AG04449 (cell line): ENCODE results near the gene TUT1.
A peak's percentile ranks its signal among the peaks of the same experiment; 100 is the strongest.
"Not testable (repeated sequence)": the region's sequence is repeated elsewhere in the genome, so short reads cannot be mapped to it uniquely, and the experiment has no call there.

Source experiments
- CTCF ChIA-PET: fragments of 350-600 bp; formaldehyde crosslinking; extraction: SDS; loops from one replicate; lab custom pipeline; 2021; ENCODE audit warnings: antibody characterized with exemption; lab: Yijun Ruan, JAX
- POLR2A ChIA-PET: fragments of 400-600, 350-600 bp; formaldehyde crosslinking; extraction: SDS; loops from one replicate; lab custom pipeline; 2020; ENCODE audit warnings: antibody characterized with exemption, inconsistent platforms; lab: Yijun Ruan, JAX
- DNase-seq: peaks from one replicate; pipeline ENCODE4 v3.0.0-alpha.2; 2010; ENCODE audit warnings: low read depth, low spot score
- H3K4me3 ChIP-seq: 2 replicates; pipeline ENCODE4 v1.5.1; 2011; ENCODE audit warnings: low read depth, mild to moderate bottlenecking, control low read depth, low read length
- CTCF ChIP-seq: IDR thresholded peaks from one replicate; pipeline ENCODE4 v1.5.1; 2011; ENCODE audit warnings: mild to moderate bottlenecking, moderate library complexity, low read length, control low read depth, inconsistent platforms; ENCODE audit not compliant: insufficient read depth; ENCODE audit errors: missing control alignments

Gene TUT1

GRCh38 chr11:62621027-62621566 is 29.8 kb upstream of the TUT1 start:
- no peak for TF ChIP-seq CTCF
- H3K4me3 ChIP-seq = peak overlapping the region; percentile 83
- no peak for DNase-seq
- ChIA-PET CTCF (interaction anchor here (0.9 to 6.2 kb wide), 12 partner anchors 8 to 226 kb away, joined by 3 to 49 read pairs (median 5); partner anchors contain the start of genes EML3, ROM1 and TUT1), POLR2A (interaction anchor here (1.0 to 2.5 kb wide), 12 partner anchors 9 to 76 kb away, joined by 3 to 16 read pairs (median 6); partner anchors contain the start of genes C11orf98, CSKMT, EML3 and GANAB)

- CTCF ChIA-PET = interaction anchor here (1.5 kb wide), 1 partner anchor 15 kb away, joined by 4 read pairs; the partner anchor contains the start of gene MTA2
- H3K4me3 ChIP-seq, DNase-seq, POLR2A ChIA-PET: not testable (repeated sequence)
Measured at GRCh38 chr11:62616957-62617356, 25.6 kb upstream of the TUT1 start.

GRCh38 chr11:62615521-62615920 is 24.2 kb upstream of the TUT1 start:
- CTCF ChIA-PET = no interaction called here

GRCh38 chr11:62614275-62614674 is 23.0 kb upstream of the TUT1 start:
- ChIA-PET CTCF (interaction anchor here (1.2 to 12.0 kb wide), 2 partner anchors 11 to 20 kb away, joined by 3 to 95 read pairs; partner anchors contain the start of gene TUT1), POLR2A (interaction anchor here (0.7 kb wide), 1 partner anchor 39 kb away, joined by 3 read pairs; the partner anchor contains the start of gene INTS5)
- TF ChIP-seq CTCF = no peak
- DNase-seq = no peak
- H3K4me3 ChIP-seq = no peak overlapping the region

More at GRCh38 chr11:62615521-62615920, 24.2 kb upstream of the TUT1 start:
- no peak for TF ChIP-seq CTCF
- no peak overlapping the region for H3K4me3 ChIP-seq
- POLR2A ChIA-PET = no interaction called here
- no peak for DNase-seq

- no peak overlapping the region for H3K4me3 ChIP-seq
- no peak for TF ChIP-seq CTCF
- ChIA-PET CTCF (interaction anchor here (1.0 to 12.0 kb wide), 5 partner anchors 9 to 35 kb away, joined by 3 to 95 read pairs (median 4); partner anchors contain the start of genes B3GAT3, MTA2 and TUT1), POLR2A (interaction anchor here (0.6 to 3.0 kb wide), 4 partner anchors 8 to 213 kb away, joined by 3 to 11 read pairs (median 3); partner anchors contain the start of genes B3GAT3, MTA2 and TUT1)
- DNase-seq = no peak
Measured at GRCh38 chr11:62613291-62613778, 22.0 kb upstream of the TUT1 start.

- peak within 1 kb of the TSS; percentile 75 for H3K4me3 ChIP-seq
- CTCF ChIA-PET = interaction anchor here (0.6 to 12.0 kb wide), 18 partner anchors 9 to 231 kb away, joined by 3 to 95 read pairs (median 4); partner anchors contain the start of genes B3GAT3, EEF1G, LRRN4CL and MTA2
- POLR2A ChIA-PET = interaction anchor here (0.6 to 3.0 kb wide), 5 partner anchors 9 to 213 kb away, joined by 3 to 11 read pairs (median 3); partner anchors contain the start of genes B3GAT3, C11orf98, CSKMT and MTA2
- no peak for DNase-seq
- peak; percentile 95 for TF ChIP-seq CTCF
Measured at GRCh38 chr11:62612366-62613290, 21.3 kb upstream of the TUT1 start, which contains the start of the genes EML3 and ROM1. EML3 (minus strand) TSS chr11:62612775; CDS start chr11:62612457, 318 bp downstream. ROM1 (plus strand) TSS chr11:62613257; CDS start chr11:62613282, 25 bp downstream.
